Renal pelvis (tissue), 4 donors: Measurements from ENCODE around the gene CRNKL1. TPM values are rescaled to one million over a fixed set of nuclear protein-coding genes. Genes with fewer than 3 reads are reported as not detected.
"Not testable (repeated sequence)": the region's sequence is repeated elsewhere in the genome, so short reads cannot be mapped to it uniquely, and the experiment has no call there.

ENCODE experiments used
- DNase-seq: peaks from one replicate; pipeline ENCODE4 v3.0.0-alpha.2; 2013
- polyA plus RNA-seq, 3 donors: library from polyadenylated mRNA; unstranded; fragments of 120-200 nt; gene quantifications; one replicate each; pipeline ENCODE4 v1.2.1, GENCODE V29; 2013; ENCODE audit not compliant: insufficient read length in 3 of 3

CRNKL1 gene
- polyA plus RNA-seq, 3 donors: 36.3 to 42.5 (median 41.4) TPM

GRCh38 chr20:20017001-20017843, 35.0 kb downstream of the CRNKL1 start, which contains the start of gene NAA20:
Gene NAA20 (plus strand): TSS chr20:20017362. CDS start chr20:20017397, 35 bp downstream.
- DNase-seq: peak; percentile 92

DNA sequence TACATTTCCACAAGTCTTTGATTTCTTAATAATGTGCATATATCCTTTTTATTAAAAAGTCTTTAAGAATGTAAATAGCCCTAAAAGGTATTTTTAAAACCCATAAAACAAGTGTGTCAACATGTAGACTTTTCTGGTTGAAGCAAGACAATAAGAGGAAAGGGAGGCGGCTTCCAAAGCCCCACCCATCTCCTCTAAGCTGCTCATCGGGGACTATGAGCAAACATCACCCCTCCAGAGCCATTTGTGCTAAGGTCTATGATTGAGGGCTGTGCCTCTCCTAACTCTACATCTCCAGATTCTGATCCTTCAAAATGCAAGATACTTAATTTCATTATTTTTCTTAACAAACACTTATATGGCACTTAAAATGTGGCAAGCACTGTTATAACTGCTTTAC, 37.6 kb downstream of the CRNKL1 start:
- DNase-seq: no peak

GRCh38 chr20:20012541-20012940, 39.7 kb downstream of the CRNKL1 start:
- no peak for DNase-seq

DNA sequence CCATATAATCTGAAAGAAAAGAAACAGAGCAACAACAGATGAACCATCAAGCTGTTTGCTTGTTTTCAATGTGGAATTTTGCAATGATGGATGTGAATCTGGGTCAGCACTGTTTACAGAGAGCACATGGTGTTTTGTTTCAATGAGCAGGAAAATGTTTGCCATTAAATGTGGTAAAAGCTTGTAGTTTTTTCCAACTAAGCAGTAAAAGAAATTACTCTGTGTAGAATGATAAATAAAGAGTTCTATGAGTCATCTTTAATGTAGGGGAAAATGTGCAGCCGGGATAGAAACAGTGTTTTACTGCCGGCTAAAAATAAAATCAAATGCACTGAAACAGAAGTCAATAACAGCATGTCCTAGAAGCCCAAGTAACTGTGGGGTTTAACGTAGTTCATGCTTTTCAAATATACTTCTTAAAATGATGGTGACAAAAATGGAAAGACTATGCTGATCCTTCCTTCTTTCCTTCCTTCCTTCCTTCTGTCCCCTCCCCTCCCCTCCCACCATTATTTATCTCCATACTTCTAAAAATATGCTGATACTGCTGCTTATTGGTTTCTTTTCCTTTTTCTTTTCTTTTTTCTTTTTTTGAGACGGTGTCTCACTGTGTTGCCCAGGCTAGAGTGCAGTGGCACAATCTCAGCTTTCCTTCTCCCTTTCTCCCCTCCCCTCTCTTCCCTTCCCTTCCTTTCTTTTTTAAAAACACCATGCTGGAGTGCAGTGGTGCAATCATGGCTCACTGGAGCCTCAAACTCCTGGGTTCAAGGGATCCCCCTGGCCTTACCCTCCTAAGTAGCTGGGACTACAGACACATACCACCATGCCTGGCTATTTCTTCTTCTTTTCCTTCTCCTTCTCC, 41.4 kb downstream of the CRNKL1 start:
- peak; percentile 84 for DNase-seq

DNA sequence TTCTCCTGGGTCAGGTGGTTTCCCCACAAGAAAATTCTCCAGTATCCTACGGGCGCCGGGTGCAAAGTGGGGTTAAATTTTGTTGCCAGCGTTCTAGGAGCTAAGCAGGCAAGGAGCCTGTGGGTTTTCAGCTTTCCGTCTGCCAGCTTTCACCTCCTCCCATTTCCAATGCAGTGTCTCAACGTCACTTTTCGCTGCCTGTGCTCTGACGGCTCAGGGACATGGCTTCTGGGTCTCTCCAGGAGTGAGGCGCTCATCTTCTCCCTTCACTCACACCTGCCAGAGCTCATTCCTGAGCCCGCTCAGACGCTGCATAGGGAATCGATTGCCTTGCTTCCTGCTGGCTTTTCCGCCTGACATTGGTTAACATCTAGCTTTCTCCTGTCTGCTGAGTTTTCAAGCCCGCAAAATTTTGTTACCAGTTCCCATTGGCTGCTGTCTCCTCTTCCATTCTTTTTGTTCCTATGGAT, 42.4 kb downstream of the CRNKL1 start:
- no peak for DNase-seq

DNA sequence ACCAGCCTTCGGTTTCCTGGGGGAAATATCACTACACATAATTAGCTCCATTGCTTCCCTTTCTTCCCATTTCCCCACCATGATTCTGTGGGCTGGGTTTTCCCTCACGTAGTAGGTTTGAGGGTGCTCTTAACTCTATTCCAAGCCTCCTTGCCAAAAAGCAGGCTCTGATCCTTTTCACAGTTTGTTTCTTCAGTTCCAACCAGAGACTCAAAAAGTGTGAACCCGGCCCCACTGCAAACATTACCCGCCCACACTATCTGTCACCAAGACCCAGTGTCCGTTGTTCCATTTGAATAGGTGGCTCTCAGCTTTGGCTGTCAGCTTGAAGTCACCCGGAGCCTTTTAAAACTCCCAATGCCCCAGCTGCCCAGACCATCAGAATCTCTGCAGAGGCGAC, 46.9 kb downstream of the CRNKL1 start:
- no peak for DNase-seq

DNA sequence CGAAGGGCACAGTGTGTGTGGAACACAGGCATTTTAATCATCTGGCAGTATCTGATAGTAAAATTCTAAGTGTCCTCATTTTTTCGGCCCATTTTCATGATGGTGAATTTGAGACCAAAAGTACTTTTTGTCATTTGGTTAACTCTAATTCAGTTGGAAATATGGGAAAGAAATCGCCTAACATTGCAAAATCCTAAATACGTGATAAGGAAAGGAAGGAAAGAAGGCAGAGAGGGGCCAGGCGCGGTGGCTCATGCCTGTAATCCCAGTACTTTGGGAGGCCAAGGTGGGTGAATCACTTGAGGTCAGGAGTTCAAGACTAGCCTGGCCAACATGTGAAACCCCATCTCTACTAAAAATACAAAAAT, 48.3 kb downstream of the CRNKL1 start:
- not testable (repeated sequence) for DNase-seq

DNA sequence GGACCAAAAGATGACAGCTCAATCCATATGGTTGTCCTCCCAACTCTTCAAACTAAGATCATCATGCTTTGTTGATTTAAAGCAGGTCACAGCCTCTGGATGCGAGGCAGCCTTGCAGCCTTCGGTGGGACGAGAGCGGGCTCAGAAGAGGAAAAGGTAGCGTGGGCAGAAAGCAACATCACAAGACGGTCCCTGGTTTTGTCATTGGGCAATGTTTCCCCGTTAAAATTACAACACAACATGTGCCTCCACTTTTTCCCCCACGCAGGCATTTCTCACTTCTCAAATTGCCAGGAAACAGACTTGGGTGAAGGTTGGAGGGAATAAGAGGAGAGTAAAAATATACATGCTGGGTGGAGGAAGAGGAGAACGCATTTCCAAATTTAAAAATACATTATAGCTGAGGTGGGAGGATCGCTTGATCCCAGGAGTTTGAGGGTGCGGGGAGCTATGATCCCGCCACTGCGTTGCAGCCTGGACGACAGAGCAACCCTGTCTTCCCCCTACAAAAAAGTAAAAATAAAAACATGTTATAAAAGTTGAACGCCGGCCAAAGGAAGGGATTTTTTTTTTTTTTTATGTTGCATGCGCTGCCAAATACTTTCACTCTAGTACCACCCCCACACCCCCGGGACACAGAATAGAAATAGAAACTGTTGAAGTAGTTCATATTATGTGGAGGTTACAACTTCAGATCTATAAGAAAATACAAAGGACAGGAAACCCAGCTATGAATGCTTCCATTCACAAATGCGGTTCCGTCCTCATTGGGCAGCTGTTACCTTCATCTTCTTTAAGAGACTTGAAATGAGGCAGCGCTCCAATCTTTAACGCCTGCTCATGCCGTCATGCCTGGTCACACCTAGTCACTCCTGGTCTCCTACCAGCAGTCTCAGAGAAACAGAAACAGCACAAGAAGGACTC, 49.0 kb downstream of the CRNKL1 start:
- no peak for DNase-seq

DNA sequence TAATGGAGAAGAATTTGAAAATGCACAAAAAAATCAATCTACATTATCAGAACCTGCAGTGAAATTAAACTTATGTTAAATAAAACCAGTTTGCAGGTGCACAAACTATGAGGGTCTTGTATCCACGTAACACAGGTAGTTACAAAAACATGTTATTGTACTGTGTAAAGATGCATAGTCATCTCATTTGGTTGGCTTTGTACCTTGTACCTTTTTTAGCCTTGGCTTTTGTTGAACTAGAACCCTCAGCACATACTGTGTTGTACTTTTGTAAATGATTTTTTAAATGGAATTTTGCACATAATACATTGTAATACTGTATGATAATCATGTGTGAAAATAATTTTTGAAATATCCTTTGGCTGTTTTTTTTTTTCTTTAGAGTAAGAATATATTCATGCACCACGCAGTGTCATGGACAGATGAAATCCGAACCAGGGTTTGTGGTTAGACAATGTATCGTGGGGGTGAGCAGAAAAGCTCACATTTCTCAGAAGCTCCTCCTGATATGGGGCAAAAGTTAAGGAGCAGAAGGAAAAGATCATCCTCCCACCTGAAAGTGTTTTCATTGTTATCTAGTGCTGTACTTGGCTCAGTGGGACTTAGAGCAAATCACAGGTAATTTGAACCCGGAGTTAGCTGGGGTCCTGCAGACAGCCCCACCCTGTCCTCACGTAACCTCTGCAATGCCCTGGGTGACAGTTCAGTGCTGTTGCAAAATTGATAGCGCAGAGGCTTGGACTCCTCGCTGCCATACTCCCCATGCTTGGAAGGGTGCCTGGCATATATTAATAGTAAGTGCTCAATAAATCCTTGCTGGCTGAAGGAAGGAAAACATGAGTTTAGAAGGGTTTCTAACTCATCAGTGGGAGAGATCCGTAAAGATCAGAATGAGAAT, 49.9 kb downstream of the CRNKL1 start:
- no peak for DNase-seq

- DNase-seq: no peak
These were observed 51.9 kb downstream of the CRNKL1 start for GRCh38 chr20:20000211-20000968.

DNA sequence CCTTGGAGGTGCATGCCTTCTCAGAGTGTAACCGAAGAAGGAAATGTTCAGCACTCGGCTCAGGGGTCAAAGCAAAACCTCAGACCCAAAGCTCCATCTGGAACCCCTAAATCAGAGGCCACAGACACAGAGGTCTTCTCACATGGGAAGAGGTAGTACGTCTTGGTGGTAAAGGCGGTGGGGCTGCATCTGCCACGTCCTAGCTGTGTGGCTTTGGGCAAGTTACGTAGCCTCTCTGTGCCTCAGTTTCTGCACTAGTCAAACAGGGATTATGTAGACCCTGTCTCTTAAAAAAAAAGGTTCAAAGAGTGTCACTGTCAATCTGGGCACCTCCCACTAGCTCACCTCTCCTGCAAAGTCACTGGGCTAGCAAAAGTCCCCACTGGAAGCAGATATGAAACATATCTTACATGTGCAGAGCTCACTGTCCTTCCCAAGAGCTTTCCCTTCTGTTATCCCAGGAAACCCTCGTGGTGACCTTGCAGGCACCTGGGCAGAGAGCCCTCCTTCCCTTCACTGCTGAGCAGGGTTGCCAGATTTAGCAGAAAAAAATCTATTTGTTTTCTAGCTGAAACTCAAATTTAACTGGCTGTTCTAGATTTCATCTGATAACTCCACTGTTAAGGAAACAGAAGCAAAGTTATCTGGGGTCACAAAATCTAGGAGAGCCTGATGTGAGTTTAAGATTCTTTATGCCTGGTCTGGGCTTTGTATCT, 53.1 kb downstream of the CRNKL1 start:
- DNase-seq: no peak

- no peak for DNase-seq
These were observed 55.3 kb downstream of the CRNKL1 start for GRCh38 chr20:19996917-19997316.

DNA sequence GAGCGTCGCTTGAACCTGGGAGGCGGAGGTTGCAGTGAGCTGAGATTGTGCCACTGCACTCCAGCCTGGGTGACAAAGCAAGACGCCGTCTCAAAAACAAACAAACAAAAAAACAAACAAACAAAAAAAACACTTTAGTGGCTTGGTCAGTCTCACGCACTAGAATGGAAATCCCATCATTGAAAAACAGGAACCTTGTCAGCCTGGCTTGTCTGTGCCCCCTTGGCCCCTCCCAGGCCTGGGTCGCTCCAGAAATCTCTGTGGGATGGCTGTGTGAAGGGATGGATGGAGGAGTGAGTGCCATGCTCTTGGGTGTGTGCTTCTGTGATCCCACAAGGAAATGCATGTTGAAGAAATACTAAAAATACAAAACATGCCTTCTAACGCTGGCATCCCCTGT, 56.0 kb downstream of the CRNKL1 start:
- no peak for DNase-seq

GRCh38 chr20:19995220-19995863, 56.9 kb downstream of the CRNKL1 start:
- no peak for DNase-seq

- DNase-seq: no peak
These were observed 58.2 kb downstream of the CRNKL1 start for GRCh38 chr20:19993958-19994669.

GRCh38 chr20:19992996-19993908, 59.0 kb downstream of the CRNKL1 start:
- no peak for DNase-seq

GRCh38 chr20:19991854-19992253, 60.4 kb downstream of the CRNKL1 start:
- no peak for DNase-seq
